HCT116 (cell line): Measurements from ENCODE around the gene HRH3. TPM values are rescaled to one million over a fixed set of nuclear protein-coding genes. Genes with fewer than 3 reads are reported as not detected.

Experiments
- ATAC-seq: fragments of 200-7000 bp; cut with Tn5 transposase; 2 replicates; pipeline ENCODE4 v1.9.1; 2020; ENCODE audit warnings: mild to moderate bottlenecking, moderate library complexity
- BruUV-seq: library from RNA; stranded (reverse); fragments of 400-500 nt; replicated peaks from 2 replicates; lab custom pipeline; 2021; lab: Mats Ljungman, UMichigan
- CTCF ChIA-PET: fragments of 300-600 bp; sonication (Branson Sonifier 250); formaldehyde crosslinking; loops from one replicate; lab custom pipeline; 2021; ENCODE audit warnings: antibody characterized with exemption; lab: Charles Lee
- POLR2A ChIA-PET: fragments of 300-600, 350-600 bp; sonication (Branson Sonifier 250); formaldehyde crosslinking; loops from one replicate; lab custom pipeline; 2021; ENCODE audit warnings: antibody characterized with exemption; lab: Charles Lee
- RAD21 ChIA-PET, 2 experiments: fragments of 300-600 bp; sonication (Branson Sonifier 250); formaldehyde crosslinking; loops; one replicate each; lab custom pipeline; 2023; ENCODE audit warnings: low total read pairs in 2 of 2; ENCODE audit not compliant: uncharacterized antibody in 2 of 2, unreplicated experiment in 2 of 2, low non-redundant PET in 1 of 2; lab: Charles Lee
- DNase-seq: peaks from one replicate; pipeline ENCODE4 v3.0.0-alpha.2; 2010; ENCODE audit warnings: low read depth, low spot score
- H2AFZ ChIP-seq: fragments of 200-600 bp; shearing (Covaris generic), sonication (generic); 2 replicates; pipeline ENCODE4 v1.6.1; 2017; ENCODE audit warnings: low read depth, mixed run types, mixed read lengths, antibody characterized with exemption, low read length; ENCODE audit not compliant: poor library complexity, severe bottlenecking
- H3K27ac ChIP-seq: 2 replicates; pipeline ENCODE4 v1.5.1; 2012; ENCODE audit warnings: low read depth, low read length
- H3K27me3 ChIP-seq: fragments of 200-600 bp; sonication (generic); 2 replicates; pipeline ENCODE4 v1.6.1; 2016; ENCODE audit warnings: mixed run types, low read length, mixed read lengths; ENCODE audit not compliant: insufficient read depth
- H3K36me3 ChIP-seq, 2 experiments: fragments of 200-500 bp in 1 of 2; fragments of 200-600 bp in 1 of 2; sonication (Bioruptor generic) in 1 of 2; sonication (generic) in 1 of 2; 2 replicates each; pipeline versions ENCODE4 v1.5.1 to v1.6.1; 2014 to 2016; ENCODE audit warnings: low read length in 2 of 2, inconsistent platforms in 1 of 2, mixed read lengths in 1 of 2, mixed run types in 1 of 2; ENCODE audit not compliant: insufficient read depth in 2 of 2, control insufficient read depth in 1 of 2
- H3K4me1 ChIP-seq, 2 experiments: fragments of 200-600 bp in 1 of 2; sonication (generic) in 1 of 2; 2 replicates each; pipeline versions ENCODE4 v1.5.1 to v1.6.1; 2012 to 2017; ENCODE audit warnings: low read length in 2 of 2, inconsistent platforms in 1 of 2, mild to moderate bottlenecking in 1 of 2, mixed read lengths in 1 of 2, mixed run types in 1 of 2, moderate library complexity in 1 of 2; ENCODE audit not compliant: insufficient read depth in 2 of 2, control insufficient read depth in 1 of 2
- H3K4me2 ChIP-seq: fragments of 200-600 bp; sonication (generic); 2 replicates; pipeline ENCODE4 v1.6.1; 2017; ENCODE audit warnings: mixed run types, low read length, mixed read lengths
- H3K4me3 ChIP-seq, 2 experiments: fragments of 200-600 bp in 1 of 2; sonication (generic) in 1 of 2; replicated peaks in 1 of 2; 2 replicates each; pipeline ENCODE4 v1.5.1; 2011 to 2016; ENCODE audit warnings: low read length in 2 of 2, control low read depth in 1 of 2, low read depth in 1 of 2, mild to moderate bottlenecking in 1 of 2, mixed read lengths in 1 of 2, mixed run types in 1 of 2
- H3K79me2 ChIP-seq: fragments of 200-600 bp; sonication (generic); 2 replicates; pipeline ENCODE4 v1.6.1; 2017; ENCODE audit warnings: mild to moderate bottlenecking, mixed run types, low read length, moderate library complexity, mixed read lengths; ENCODE audit not compliant: insufficient read depth
- H3K9ac ChIP-seq: fragments of 200-600 bp; sonication (generic); 2 replicates; pipeline ENCODE4 v1.6.1; 2016; ENCODE audit warnings: low read length, mixed read lengths
- H3K9me2 ChIP-seq: fragments of 200-600 bp; sonication (generic), shearing (Covaris generic); 2 replicates; pipeline ENCODE4 v1.6.1; 2017; ENCODE audit warnings: mixed run types, mild to moderate bottlenecking, moderate library complexity; ENCODE audit not compliant: insufficient read depth
- H3K9me3 ChIP-seq, 2 experiments: fragments of 200-500 bp in 1 of 2; fragments of 200-600 bp in 1 of 2; sonication (Bioruptor generic) in 1 of 2; sonication (generic) in 1 of 2; 2 replicates each; pipeline ENCODE4 v1.6.1; 2014 to 2017; ENCODE audit warnings: low read length in 2 of 2, mixed read lengths in 2 of 2, inconsistent platforms in 1 of 2, low read depth in 1 of 2, mild to moderate bottlenecking in 1 of 2, mixed run types in 1 of 2, moderate library complexity in 1 of 2; ENCODE audit not compliant: control insufficient read depth in 1 of 2, insufficient read depth in 1 of 2
- H4K20me1 ChIP-seq: fragments of 200-600 bp; sonication (generic), shearing (Covaris generic); 2 replicates; pipeline ENCODE4 v1.6.1; 2017; ENCODE audit warnings: mixed run types, mild to moderate bottlenecking, moderate library complexity; ENCODE audit not compliant: insufficient read depth
- CBX3 ChIP-seq: IDR thresholded peaks from 2 replicates; pipeline ENCODE4 v1.6.1; 2012; ENCODE audit warnings: low read depth
- CEBPB ChIP-seq: IDR thresholded peaks from 2 replicates; pipeline ENCODE4 v1.6.1; 2012; ENCODE audit warnings: low read depth
- ELF1 ChIP-seq: IDR thresholded peaks from 2 replicates; pipeline ENCODE4 v1.6.1; 2012; ENCODE audit warnings: low read depth, borderline replicate concordance
- EZH2 ChIP-seq: fragments of 200-600 bp; sonication (generic); IDR thresholded peaks from 2 replicates; pipeline ENCODE4 v1.6.1; 2017; ENCODE audit warnings: antibody characterized with exemption, mixed run types
- EZH2phosphoT487 ChIP-seq: fragments of 200-600 bp; IDR thresholded peaks from 2 replicates; pipeline ENCODE4 v1.6.1; 2018; ENCODE audit warnings: antibody characterized with exemption, borderline replicate concordance
- JUND ChIP-seq: IDR thresholded peaks from 2 replicates; pipeline ENCODE4 v1.6.1; 2012
- POLR2A ChIP-seq: IDR thresholded peaks from 2 replicates; pipeline ENCODE4 v1.7.0; 2011; ENCODE audit warnings: borderline replicate concordance; ENCODE audit not compliant: insufficient read depth, insufficient read length; ENCODE audit errors: extremely low read depth
- POLR2AphosphoS5 ChIP-seq: IDR thresholded peaks from 2 replicates; pipeline ENCODE4 v1.6.1; 2011; ENCODE audit warnings: mild to moderate bottlenecking, low read depth, low read length, moderate library complexity
- RAD21 ChIP-seq: IDR thresholded peaks from 2 replicates; pipeline ENCODE4 v1.6.1; 2012; ENCODE audit warnings: low read depth, mild to moderate bottlenecking
- SRF ChIP-seq: IDR thresholded peaks from 2 replicates; pipeline ENCODE4 v1.6.1; 2012; ENCODE audit warnings: low read depth
- YY1 ChIP-seq: IDR thresholded peaks from 2 replicates; pipeline ENCODE4 v1.6.1; 2011; ENCODE audit warnings: low read length, low read depth, moderate library complexity, mild to moderate bottlenecking; ENCODE audit not compliant: insufficient replicate concordance; ENCODE audit errors: extremely low read depth
- ZNF274 ChIP-seq: fragments of 200-500 bp; sonication (Bioruptor generic); IDR thresholded peaks from 2 replicates; pipeline ENCODE4 v1.6.1; 2014; ENCODE audit warnings: mild to moderate bottlenecking, low read depth, low read length, inconsistent platforms
- intact Hi-C: fragments of 100-400 bp; cut with micrococcal nuclease; formaldehyde crosslinking; loops from 2 replicates; pipeline ENCODE4 v1.10.0; 2022
- total RNA-seq: library from RNA; stranded (reverse); gene quantifications from one replicate; pipeline ENCODE4 v1.2.1, GENCODE V29; 2021; ENCODE audit not compliant: unreplicated experiment
- TF ChIP-seq, protein P1 (sequence below): IDR thresholded peaks from 2 replicates; pipeline ENCODE4 v1.6.1; 2012; ENCODE audit warnings: low read depth
- TF ChIP-seq, protein P2 (sequence below): IDR thresholded peaks from 2 replicates; pipeline ENCODE4 v1.6.1; 2012

Gene HRH3
- total RNA-seq, 1 experiment from 2014 or later, result not detected

DNA sequence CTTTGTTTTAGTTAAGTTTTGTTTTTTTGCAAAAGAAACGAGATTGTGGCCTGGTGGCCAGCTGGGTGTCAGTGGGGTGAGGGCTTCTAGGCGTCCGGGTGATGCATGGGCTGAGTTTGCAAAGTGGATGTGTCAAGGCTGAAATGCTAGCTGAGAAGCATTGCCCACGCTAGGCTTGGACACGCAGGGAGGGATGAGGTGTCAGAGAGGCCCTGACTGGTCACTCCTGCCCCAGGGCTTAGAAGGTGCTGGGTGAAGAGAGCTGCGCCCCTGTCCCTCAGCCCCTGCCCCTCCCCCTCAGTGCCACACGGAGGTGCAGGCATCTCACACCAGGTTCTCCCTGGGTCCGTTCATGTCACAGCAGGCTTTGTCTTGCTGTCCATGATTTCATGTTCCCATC lies 26.4 kb upstream of the HRH3 start:
- TF ChIP-seq CEBPB (no peak), JUND (no peak), CBX3 (no peak), SRF (no peak), EZH2 (no peak), ZNF274 (no peak), POLR2AphosphoS5 (no peak), EZH2phosphoT487 (no peak), RAD21 (no peak), ELF1 (no peak), POLR2A (no peak), YY1 (no peak)
- TF ChIP-seq, protein P1, sequence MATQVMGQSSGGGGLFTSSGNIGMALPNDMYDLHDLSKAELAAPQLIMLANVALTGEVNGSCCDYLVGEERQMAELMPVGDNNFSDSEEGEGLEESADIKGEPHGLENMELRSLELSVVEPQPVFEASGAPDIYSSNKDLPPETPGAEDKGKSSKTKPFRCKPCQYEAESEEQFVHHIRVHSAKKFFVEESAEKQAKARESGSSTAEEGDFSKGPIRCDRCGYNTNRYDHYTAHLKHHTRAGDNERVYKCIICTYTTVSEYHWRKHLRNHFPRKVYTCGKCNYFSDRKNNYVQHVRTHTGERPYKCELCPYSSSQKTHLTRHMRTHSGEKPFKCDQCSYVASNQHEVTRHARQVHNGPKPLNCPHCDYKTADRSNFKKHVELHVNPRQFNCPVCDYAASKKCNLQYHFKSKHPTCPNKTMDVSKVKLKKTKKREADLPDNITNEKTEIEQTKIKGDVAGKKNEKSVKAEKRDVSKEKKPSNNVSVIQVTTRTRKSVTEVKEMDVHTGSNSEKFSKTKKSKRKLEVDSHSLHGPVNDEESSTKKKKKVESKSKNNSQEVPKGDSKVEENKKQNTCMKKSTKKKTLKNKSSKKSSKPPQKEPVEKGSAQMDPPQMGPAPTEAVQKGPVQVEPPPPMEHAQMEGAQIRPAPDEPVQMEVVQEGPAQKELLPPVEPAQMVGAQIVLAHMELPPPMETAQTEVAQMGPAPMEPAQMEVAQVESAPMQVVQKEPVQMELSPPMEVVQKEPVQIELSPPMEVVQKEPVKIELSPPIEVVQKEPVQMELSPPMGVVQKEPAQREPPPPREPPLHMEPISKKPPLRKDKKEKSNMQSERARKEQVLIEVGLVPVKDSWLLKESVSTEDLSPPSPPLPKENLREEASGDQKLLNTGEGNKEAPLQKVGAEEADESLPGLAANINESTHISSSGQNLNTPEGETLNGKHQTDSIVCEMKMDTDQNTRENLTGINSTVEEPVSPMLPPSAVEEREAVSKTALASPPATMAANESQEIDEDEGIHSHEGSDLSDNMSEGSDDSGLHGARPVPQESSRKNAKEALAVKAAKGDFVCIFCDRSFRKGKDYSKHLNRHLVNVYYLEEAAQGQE, result no peak
- TF ChIP-seq, protein P2, sequence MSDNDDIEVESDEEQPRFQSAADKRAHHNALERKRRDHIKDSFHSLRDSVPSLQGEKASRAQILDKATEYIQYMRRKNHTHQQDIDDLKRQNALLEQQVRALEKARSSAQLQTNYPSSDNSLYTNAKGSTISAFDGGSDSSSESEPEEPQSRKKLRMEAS, result no peak
- BruUV-seq, result no TSS peak
- no peak overlapping the region for H3K27ac ChIP-seq
- no peak overlapping the region for H3K9ac ChIP-seq
- DNase-seq (no peak), ATAC-seq (no peak)
- no peak overlapping the region for H2AFZ ChIP-seq
- ChIA-PET CTCF (no interaction called here), POLR2A (no interaction called here), RAD21 (no interaction called here)
- H3K4me1 ChIP-seq, result peaks cover 0 to 3% of the 10 kb centered on the region in 2 experiments; a peak in 1 of 4 replicates
- H3K27me3 ChIP-seq, result no peaks in the 10 kb centered on the region
- no peak overlapping the region for H3K4me3 ChIP-seq
- H3K9me3 ChIP-seq, result no peaks in the 10 kb centered on the region
- H3K4me2 ChIP-seq, result no peak overlapping the region
- intact Hi-C loops, result no loop called here
- H3K9me2 ChIP-seq, result no peaks in the 10 kb centered on the region
- H4K20me1 ChIP-seq, result no peaks in the 10 kb centered on the region
- H3K36me3 ChIP-seq, result no peaks in the 10 kb centered on the region
- peaks cover 16% of the 10 kb centered on the region; the same call in 1 of the 2 replicates for H3K79me2 ChIP-seq
